Measurements from ENCODE around the gene FRK.
A peak's percentile ranks its signal among the peaks of the same experiment; 100 is the strongest.

Gene FRK

GRCh38 chr6:116088946-116089345 lies 28.3 kb upstream of the FRK start:
- DNase-seq (ENCODE audit: low spot score), result no peak
- TF ChIP-seq CTCF (IDR thresholded peaks at IDR 0.05; ENCODE audit: extremely low read depth, missing control alignments), result no peak

GRCh38 chr6:116087437-116088027 lies 26.8 kb upstream of the FRK start:
- no peak for TF ChIP-seq CTCF (IDR thresholded peaks at IDR 0.05; ENCODE audit: extremely low read depth, missing control alignments)
- peak; percentile 41 for DNase-seq (ENCODE audit: low spot score)

- DNase-seq (ENCODE audit: low spot score), result no peak
- no peak for TF ChIP-seq CTCF (IDR thresholded peaks at IDR 0.05; ENCODE audit: extremely low read depth, missing control alignments)
Measured at GRCh38 chr6:116084284-116084683, 23.6 kb upstream of the FRK start.

GRCh38 chr6:116083052-116083451 lies 22.4 kb upstream of the FRK start:
- TF ChIP-seq CTCF (IDR thresholded peaks at IDR 0.05; ENCODE audit: extremely low read depth, missing control alignments), result no peak
- no peak for DNase-seq (ENCODE audit: low spot score)

GRCh38 chr6:116078945-116079344 lies 18.3 kb upstream of the FRK start:
- TF ChIP-seq CTCF (IDR thresholded peaks at IDR 0.05; ENCODE audit: extremely low read depth, missing control alignments), result no peak
- no peak for DNase-seq (ENCODE audit: low spot score)

- no peak for TF ChIP-seq CTCF (IDR thresholded peaks at IDR 0.05; ENCODE audit: extremely low read depth, missing control alignments)
- no peak for DNase-seq (ENCODE audit: low spot score)
Measured at GRCh38 chr6:116078522-116078921, 17.8 kb upstream of the FRK start.

GRCh38 chr6:116074732-116075390 lies 14.2 kb upstream of the FRK start:
- TF ChIP-seq CTCF (IDR thresholded peaks at IDR 0.05; ENCODE audit: extremely low read depth, missing control alignments), result no peak
- DNase-seq (ENCODE audit: low spot score), result no peak
